AG20443 (cell line): ENCODE measurements around the gene KMT5C.
A peak's percentile ranks its signal among the peaks of the same experiment; 100 is the strongest.
"Not testable (repeated sequence)": the region's sequence is repeated elsewhere in the genome, so short reads cannot be mapped to it uniquely, and the experiment has no call there.

Source experiments
- DNase-seq: peaks from one replicate; pipeline ENCODE4 v3.0.0; 2012; ENCODE audit warnings: low spot score, mixed read lengths

The KMT5C gene

DNA sequence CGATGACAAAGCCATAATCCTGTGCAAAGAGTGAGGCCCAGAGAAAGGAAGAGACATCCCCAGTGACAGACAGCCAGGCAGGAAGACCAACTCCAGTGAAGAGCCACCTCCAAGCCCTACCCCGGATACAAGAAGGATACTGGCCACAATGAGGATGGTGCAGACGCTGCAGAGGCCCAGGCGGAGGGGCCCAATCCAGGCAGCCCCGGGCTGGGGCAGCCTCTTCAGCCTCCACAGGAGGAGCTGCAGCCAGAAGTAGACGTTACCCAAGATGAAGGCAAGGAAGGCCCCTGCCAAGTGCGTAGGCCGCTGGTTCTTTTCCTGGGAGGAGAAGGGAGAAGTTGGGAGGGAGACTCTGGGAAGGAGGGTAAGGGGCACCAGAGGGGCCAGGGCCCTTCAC, 23.0 kb upstream of the KMT5C start:
- DNase-seq, result no peak

DNA sequence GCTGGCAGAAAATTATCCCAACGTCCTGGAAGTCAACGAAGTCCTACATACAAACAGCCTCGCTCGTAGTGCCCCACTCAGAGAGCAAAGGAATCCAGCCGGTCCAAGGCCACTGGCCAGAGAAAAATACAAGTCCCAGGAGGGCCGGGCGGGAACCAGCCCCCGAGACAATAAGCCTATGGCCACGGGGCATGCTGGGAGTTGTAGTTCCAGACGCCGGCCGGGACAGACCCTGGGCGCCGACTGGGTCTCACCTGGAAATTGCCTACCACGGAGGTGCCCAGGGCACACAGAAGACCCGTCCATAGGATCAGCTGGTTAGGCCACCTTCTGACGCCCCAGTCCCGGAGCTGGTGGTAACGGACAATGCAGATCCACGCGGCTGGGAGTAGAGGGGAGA, 19.9 kb upstream of the KMT5C start:
- DNase-seq, result peak; percentile 78

DNA sequence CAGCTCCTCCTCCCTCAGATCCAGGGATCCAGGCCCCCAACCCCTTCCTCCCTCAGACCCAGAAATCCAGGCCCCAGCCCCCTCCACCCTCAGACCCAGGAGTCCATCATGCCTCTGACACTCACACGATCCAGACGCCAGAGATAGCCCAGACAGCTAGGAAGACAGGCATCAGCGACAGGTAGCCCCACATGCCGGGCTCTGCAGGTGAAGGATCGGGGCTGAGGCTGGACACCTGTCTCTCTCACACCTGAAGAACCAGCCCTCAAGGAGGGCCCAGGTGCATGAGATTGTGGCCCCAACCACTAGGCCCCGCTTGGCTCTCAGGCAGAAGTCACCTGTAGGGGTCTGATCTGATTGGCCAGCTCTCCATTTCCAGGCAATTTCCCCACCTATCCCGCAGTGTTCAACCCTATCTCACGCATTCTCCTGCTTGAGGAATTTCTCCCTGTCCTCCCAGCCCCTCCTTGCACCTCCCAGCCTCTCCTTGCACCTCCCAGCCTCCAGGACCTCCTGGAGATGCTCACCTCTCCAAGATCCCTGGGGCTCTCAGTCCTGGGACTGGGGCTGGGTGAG, 18.7 kb upstream of the KMT5C start:
- DNase-seq, result no peak

DNA sequence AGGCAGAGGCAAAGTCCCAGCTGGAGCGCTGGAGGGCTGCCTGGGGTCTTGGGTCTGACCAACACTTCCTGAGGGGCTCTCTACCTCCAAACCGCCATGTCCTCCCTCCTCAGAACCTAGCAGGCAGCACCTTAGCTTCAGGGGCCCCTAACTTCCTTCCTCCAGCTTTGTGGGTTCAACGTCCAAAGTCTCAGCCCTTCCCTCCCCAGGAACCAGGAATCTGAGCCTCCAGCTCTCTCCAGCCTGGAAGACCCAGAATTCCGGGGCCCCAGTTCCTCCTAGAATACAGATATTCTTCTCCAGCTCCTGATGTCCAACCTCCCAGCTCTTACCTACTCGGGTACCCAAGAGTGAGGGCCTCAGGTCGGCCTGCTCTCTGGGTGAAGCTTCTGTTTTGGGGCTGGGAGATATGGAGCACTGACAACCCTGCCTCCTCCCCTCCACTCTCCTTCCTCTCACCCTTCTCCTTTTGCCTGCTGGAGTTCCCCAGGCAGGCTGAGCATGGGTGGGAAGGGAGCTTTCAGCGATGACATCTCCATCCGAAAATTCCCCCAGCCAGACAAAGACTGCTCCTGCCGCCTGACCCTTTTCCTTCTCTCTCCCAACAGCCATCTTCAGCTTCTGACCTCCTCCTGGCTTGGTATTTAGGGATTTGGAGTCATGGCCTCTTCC, 18.1 kb upstream of the KMT5C start:
- no peak for DNase-seq

DNA sequence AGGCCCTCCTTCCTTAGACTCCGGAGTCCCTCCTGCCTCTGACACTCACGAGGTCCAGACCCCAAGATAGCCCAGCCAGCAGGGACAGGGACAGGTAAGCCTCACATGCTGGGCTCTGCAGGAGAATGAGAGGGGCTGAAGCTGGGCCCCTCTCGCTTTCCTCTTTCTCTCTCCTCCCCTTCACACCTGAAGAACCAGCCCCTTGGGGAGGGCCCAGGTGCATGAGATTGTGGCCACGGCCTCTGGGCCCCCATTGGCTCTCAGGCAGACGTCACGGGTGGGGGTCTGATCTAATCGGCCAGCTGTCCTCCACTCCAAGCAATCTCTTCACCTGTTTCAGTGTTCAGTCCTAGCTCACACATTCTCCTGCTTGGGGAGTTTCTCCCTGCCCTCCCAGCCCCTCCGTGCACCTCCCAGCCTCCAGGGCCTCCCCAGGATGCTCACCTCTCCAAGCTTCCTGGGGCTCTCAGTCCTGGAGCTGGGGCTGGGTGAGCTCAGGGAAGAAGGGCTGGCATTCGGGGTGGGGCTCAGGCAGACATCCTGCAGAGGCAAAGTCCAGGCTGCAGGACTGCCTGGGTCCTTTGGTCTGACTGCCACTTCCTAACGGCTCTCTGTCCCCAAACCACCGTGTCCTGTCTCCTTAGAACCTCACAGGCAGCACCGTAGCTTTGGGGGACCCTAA, 17.3 kb upstream of the KMT5C start:
- DNase-seq, result no peak

DNA sequence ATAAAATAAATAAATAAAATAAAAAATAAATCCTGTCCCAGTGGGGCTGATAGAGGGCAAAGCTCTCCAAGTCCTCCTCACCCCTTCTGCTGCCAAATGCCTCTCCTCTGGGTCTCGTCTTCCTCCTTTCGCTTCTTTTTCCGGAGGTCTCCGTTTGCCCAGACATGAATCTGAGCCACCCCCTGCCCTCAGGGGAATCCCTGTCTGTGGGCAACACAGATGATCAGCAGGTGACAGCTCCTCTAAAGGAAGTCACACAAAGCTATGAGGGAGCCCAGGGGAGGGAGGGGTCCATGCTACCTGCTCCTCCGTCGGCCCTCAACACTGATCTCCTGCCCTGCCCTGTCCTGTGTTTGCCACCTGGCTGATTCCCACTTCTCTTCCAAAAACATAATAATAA, 15.0 kb upstream of the KMT5C start:
- DNase-seq, result no peak

DNA sequence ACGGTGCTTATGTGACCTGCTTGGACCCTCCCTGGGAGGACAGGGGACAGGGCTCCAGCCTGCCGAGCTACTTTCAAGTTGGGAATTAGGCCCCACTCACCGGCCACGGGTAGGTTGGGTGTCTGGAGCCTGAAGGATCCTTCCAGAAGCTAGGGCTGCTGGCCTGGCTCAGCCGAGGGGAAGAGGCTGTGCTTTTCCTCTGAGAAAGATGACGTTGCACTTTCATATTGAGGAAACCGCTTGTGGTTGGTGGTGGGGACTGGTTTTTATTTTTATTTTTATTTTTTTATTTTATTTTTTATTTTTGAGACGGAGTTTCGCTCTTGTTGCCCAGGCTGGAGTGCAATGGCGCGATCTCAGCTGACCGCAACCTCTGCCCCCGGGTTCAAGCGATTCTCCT, 14.5 kb upstream of the KMT5C start, which contains the start of gene TMEM150B:
Gene TMEM150B (minus strand): TSS at position 170 of the 400 bp plus-strand sequence. CDS start 4,305 bp downstream, outside the sequence.
- no peak for DNase-seq

DNA sequence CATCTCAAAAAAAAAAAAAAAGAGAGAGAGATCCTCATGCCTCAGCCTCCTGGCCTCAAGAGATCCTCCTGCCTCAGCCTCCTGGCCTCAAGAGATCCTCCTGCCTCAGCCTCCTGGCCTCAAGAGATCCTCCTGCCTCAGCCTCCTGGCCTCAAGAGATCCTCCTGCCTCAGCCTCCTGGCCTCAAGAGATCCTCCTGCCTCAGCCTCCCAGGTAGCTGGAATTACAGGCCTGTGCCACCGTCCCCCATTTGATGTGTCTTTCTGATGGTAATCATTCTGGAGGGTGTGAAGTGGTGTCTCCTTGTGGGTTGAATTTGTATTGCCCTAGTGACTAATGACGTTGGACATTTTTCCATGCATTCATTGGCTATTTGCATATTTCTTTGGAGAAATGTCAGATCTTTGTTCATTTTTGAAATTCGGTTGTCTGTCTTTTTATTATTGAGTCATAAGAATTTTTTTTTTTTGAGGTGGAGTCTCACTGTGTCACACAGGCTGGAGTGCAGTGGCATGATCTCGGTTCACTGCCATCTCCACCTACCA, 10.8 kb upstream of the KMT5C start:
- DNase-seq, result not testable (repeated sequence)

DNA sequence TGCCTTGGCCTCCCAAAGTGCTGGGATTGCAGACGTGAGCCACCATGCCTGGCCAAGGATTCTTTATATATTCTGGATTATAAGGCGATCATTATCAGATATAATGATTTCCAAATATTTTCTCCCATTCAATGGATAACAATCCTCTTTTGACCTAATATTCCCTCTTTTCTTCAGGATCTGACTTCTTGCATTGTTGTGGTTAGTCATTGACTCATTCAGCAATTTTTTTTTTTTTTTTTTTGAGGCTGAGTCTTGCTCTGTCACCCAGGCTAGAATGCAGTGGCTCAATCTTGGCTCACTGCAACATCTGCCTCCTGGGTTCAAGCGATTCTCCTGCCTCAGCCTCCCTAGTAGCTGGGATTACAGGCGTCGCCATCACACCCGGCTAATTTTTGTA, 9.9 kb upstream of the KMT5C start:
- DNase-seq, result peak; percentile 58

DNA sequence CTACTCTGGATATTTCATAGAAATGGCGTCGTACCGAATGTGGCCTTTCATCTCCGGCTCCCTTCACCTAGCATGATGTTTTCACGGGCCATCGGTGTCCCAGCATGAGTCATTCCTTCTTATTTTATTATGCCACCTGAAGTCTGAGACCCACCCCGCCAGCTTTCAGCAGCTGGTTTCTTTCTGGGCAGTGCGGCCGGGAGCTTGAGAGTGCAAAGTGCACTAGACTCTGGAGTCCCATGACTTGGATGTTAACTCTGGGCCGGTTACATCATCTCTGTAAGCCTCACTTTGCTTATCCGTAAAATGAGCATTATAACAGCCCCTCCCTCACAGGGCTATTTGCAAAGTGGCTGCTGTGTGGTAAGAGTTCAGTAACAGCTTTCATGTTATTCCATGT, 5.8 kb upstream of the KMT5C start:
- no peak for DNase-seq

DNA sequence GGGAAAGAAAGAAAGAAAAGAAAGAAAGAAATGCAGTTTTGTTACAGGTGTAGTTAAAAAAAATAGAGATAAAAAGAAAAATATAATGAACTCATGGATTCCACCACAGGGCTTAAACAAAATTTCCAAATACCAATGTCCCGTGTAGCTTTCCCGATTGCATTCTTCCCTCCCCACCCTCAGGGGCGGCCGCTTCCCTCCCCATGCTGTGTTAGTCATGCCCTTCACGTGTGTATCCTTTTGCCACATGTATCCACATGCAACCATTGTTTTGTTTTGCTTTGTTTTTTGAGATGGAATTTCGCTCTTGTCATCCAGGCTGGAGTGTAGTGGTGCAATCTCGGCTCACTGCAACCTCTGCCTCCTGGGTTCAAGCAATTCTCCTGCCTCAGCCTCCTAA, 3.6 kb upstream of the KMT5C start:
- peak; percentile 80 for DNase-seq

DNA sequence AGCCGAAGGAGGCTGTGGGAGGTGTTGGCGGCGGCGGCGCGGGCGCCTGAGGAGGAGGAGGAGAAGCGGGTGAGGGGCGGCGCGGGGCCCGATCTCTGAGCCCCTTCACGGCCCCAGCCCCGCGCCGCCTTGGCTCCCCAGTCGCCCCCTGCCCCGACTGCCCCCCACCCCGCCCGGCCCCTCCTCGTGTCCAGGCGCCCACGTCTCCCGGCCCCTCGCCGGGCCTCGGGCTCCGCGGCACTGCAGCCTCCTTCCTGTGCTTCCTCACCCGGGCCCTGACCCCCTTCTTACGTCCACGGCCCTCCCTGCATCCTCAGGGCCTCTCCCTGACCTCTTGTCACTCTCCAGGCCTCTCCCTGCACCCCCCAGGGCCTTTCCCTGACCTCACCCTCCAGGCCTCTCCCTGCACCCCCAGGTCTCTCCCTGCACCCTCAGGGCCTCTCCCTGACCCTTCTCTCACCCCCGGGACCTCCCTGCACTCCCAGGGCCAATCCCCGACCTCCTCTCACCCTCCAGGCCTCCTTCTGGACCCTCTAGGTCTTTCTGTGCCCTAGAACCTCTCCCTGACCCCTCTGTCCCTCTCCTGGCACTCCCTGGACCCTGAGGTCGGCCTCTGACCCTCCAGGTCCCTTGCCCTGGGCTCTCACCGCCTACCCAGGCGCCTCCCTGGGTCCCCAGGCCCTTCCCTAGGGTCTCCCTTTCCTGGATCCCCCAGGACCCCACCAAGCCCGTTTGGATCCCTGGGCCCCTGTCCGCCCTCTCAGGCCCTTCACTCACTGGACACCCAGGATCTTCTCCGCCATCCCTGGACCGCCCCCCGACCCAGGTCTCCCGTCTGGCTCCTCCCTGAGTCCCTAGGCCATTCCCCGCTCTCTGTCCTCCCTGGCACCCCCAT, 460 bp downstream of the KMT5C start:
- DNase-seq, result no peak

DNA sequence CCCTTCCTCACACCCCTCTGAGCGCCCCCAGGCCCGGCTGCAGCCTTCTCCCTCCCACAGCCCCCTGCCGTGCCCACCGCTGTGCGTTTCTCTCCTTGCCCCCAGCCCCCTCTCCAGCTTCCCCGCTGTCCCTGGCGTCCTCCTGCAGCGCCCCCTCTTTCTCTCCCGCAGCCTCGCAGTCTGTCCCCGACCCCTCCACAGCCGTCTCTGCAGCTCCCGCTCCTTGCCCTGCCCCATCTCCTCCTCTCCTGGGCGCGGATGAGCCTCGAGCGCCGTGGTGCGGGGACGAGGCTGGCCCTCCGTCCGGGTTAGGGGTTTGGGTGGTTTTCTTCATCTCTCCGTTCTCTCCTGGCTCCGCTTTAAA, 1.1 kb downstream of the KMT5C start:
- no peak for DNase-seq

DNA sequence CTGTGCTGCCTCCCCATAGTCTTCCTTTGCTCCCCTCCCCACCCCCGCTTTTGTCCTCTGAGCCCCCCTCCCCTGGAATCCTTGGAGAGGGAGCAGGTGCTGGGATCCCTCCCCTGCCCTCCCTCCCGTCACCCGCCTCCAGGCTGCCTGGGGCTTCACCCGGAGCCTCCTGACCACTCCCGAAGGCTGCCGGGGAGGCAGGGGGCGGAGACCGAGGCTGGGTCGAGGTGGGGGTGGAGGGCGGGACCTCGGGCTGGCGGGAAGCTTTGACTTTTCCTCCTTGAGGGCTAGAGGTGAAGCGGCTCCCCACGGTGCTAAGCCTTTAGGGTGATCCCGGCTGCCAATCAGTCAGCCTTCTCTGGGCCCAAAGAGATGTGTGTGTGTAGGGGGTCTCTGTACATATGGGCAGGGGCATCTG, 1.5 kb downstream of the KMT5C start:
- DNase-seq, result peak; percentile 93

DNA sequence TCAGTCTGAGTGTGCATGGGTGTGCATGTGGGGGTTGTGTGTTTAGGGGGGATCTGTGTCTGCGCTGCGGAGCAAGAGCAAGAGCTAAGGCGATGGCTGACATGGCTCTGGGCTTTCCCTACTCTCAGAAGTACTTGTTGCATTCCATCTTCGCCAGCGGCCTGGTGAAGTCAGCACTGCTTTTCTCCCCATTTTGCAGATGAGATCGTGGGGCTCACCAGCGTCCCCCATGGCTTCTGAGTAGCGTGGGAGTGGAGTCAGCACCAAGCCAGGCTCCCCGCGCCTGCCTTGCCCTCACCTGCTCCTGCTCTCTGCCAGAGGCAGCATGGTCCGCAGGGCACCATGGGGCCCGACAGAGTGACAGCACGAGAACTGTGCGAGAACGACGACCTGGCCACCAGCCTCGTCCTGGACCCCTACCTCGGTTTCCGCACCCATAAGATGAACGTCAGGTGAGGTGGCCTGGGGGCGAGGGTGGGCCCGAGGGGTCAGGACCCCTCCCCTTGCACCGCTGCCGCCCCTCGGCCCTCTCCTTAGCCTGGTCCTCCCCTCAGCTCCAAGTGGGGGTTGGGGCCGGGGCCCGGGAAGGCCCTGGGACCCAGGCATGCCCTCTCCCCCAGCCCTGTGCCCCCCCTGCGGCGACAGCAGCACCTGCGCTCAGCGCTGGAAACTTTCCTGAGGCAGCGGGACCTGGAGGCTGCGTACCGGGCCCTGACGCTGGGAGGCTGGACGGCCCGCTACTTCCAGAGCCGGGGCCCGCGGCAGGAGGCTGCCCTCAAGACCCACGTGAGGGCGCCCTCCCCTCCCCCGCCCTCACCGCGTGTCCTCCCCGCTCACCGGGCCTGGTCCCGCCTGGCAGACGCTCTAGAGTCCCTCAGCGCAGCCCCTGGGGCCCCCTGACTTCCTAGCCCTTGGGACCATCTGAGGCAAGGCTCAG, 2.2 kb downstream of the KMT5C start:
- DNase-seq, result no peak

DNA sequence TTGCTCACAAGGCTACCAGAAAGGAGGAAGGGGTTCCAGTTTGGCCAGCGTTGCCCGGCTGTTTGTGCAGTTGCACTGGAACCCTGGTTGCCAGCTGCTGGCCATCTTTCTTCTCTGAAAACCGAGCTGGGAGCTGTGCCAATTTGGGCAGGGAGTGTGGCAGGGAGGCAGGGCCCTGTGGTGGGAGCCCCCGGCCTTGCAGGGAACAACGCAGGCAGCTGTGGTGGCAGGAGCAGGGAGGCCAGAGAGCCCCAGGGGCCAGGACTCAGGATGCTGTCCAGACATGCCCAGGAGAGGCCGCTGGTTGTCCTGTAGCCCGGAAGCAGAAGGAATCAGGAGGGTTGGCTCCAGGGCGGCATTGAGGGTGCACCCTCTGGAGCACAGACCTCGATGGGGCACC, 4.8 kb downstream of the KMT5C start:
- DNase-seq, result no peak

DNA sequence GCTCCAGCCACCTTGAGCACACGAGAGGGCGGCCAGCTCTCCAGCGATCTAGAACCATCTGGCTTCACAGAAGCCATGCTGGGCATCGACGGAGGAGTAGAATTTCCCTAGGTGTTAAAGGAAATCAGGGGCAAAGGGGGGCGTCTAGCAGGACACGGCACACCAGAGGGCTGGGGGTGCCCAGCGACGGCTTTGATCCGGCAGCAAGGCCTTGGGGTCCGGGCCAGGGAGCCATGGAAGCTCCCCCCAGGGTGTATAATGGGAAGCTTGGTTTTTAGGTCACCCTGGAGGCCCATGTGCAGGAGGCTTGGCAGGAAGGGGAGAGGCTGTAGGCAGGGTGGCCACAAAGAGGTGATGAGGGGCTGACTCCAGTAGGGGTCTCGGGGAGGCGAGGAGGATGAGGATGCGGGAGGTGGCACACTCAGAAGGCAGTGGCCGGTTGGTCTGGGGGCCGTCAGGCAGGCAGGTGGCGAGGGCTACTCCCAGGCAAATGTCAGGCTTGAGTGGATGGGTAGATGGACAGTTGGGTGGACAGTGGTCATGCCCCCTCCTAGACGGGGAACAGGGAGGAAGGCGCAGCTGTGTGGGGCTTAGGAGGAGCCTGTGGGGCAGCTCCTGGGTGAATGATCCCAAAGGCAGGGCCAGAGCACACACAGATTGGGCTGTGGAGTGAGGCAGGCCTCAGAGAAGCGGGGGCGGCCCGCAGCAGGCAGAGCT, 5.6 kb downstream of the KMT5C start:
- DNase-seq, result no peak

DNA sequence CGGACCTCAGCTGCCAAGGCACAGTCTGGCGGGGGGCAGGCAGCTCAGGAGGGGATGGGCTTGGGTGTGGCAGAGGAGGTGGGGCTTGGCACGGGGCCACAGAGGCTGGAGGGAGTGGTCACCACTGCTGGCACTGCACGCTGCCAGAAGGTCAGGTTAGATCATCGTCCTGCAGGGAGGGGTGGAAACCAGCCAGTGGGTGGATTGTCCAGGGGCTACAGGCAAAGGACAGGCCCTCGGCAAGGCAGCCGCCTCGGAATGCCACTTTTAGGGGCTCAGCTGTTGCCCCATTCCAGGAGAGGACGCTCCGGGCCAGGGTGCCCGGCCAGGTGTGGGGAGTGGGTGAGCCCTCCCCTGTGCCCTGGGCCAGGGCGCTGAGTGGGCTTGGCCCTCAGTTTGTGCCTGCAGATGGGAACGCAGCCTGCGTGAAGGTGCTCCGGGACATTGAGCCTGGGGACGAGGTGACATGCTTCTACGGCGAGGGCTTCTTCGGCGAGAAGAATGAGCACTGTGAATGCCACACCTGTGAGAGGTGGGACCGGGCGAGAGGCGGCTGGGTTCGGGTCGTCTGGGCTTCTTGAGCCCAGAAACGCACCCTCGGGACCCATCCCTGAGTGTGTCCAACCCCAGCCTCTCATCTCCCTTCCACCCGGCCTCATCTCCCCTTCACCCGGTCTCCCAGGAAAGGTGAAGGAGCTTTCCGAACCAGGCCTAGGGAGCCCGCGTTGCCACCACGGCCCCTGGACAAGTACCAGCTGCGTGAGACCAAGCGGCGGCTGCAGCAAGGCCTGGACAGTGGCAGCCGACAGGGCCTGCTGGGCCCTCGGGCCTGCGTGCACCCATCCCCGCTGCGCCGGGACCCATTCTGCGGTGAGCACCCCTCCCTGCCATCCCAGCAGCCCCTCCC, 6.4 kb downstream of the KMT5C start:
- peak; percentile 65 for DNase-seq

DNA sequence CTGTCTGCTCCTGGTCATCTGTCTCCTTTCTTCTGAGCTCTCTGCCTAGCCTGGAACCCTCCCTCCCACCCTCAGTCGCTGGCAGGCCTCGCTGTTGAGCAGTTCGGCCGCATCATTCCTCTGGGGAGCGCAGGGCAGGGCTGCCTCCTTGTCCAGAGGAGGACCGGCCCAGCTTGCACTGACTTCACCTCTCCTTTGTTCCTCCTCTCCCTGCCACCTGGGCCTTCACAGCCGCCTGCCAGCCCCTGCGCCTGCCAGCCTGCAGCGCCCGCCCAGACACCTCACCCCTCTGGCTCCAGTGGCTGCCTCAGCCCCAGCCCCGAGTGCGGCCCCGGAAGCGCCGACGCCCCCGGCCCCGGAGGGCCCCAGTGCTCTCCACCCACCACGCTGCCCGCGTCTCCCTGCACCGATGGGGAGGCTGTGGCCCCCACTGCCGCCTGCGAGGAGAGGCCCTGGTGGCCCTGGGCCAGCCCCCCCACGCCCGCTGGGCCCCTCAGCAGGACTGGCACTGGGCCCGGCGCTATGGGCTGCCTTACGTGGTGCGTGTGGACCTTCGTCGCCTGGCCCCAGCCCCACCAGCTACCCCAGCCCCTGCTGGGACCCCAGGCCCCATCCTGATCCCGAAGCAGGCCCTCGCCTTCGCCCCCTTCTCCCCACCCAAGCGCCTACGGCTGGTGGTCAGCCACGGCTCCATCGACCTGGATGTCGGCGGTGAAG, 7.2 kb downstream of the KMT5C start:
- no peak for DNase-seq
